GM12874 (cell line): ENCODE measurements around the gene ERF.

ENCODE experiments used
- CTCF ChIP-seq: IDR thresholded peaks from 2 replicates; pipeline ENCODE4 v1.5.1; 2011; ENCODE audit warnings: low read depth, mild to moderate bottlenecking, control low read depth, low read length, moderate library complexity; ENCODE audit not compliant: insufficient read depth

The ERF gene

DNA sequence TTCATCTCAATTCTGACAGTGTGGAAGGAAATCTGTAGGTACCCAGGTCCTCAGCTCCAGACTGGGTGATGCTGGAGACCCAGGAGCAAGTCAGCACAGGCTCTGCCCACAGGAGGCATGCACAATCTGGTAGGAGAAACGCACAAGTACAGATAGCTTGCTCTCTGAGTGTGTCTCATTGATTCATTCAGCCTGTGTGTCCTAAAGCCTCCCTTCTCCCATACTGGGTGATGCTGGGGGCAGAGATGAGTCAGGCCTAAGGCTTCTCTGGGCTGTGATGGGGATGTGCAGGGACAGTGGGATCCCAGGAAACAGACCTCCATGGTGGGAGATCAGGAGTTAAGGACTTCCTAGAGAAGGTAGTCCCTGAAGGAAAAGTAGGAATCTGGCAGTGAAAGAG, 28.0 kb downstream of the ERF start:
- TF ChIP-seq CTCF, result no peak

DNA sequence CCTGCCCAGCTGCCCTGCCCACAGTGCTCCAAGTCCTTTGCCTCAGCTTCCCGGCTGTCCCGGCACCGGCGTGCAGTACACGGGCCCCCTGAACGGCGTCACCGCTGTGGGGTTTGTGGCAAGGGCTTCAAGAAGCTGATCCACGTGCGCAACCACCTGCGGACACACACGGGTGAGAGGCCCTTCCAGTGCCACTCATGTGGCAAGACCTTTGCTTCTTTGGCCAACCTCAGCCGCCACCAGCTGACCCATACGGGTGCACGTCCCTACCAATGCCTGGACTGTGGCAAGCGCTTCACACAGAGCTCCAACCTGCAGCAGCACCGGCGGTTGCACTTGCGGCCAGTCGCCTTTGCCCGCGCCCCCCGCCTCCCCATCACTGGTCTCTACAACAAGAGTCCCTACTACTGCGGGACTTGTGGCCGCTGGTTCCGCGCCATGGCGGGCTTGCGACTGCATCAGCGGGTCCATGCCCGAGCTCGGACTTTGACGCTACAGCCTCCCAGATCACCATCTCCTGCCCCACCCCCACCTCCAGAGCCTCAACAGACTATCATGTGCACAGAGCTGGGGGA, 29.1 kb downstream of the ERF start:
- TF ChIP-seq CTCF, result no peak

DNA sequence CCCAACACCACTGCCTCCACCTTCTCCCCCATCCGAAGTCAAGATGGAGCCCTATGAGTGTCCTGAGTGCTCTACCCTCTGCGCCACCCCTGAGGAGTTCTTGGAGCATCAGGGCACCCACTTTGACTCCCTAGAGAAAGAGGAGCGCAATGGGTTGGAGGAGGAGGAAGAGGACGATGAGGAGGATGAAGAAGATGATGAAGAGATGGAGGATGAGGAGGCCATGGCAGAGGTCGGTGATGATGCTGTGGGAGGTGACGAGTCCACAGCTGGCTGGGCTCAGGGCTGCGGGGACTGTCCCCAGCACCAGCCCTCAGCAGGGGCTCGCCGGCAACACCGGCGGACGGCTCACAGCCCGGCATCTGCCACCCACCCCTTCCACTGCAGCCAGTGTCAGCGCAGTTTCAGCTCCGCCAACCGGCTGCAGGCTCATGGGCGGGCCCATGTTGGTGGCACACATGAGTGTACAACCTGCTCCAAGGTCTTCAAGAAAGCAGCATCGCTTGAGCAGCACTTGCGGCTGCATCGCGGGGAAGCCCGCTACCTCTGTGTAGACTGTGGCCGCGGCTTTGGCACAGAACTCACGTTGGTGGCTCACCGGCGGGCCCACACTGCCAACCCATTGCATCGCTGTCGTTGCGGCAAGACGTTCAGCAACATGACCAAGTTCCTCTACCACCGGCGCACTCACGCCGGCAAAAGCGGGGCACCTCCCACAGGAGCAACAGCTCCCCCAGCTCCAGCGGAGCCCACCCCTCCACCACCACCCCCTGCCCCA, 29.8 kb downstream of the ERF start:
- no peak for TF ChIP-seq CTCF

GRCh38 chr19:42220751-42221097, 34.2 kb downstream of the ERF start:
- no peak for TF ChIP-seq CTCF

DNA sequence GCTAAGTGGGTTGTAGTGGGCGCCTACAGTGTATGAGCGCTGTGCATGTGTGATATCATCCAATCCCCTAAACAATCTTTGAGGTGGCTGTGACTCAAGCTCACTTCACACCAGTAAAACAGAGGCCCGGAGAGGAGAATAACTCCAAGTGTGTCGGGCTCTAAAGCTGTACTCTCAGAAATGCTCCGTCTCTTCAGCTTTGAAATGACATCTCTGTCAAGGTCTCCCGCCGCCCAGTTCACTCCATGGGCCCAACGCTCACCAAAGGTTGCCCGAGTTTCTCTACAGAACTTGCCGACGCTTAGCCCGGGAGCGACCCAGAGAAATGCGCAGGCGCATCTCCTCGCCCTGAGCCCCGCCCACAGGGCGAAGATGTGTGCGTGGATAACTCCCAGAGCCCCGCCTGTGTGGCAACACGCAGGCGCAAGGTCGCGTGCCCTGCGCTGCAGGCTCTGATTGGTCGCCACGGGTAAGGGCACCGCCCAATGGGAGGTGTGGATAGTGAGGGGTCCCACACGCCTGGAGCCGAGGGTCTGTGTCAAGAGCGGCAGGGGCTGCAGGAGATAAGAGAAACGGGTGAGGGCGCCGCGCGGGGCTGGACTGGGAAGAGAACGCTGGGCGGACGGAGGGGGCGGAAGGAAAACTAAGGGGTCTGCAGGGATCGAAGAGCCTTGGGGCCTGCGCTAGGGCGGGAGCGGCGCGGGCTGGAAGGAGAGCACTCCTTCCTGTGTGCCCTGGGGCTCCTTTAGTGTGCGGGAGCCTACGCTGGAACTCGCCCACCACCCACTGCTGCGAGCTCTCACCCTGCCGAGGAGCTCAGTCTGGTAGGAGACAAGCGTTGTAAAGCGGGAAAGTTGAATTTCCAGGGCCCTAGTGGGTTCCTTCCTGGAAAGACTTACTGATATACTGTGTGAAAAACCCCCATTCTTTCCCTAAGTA, 34.8 kb downstream of the ERF start, which contains the start of gene ZNF526:
ZNF526 (plus strand) TSS at position 501 of the 939 bp plus-strand sequence. CDS start 4,092 bp downstream, outside the sequence.
- TF ChIP-seq CTCF, result no peak

DNA sequence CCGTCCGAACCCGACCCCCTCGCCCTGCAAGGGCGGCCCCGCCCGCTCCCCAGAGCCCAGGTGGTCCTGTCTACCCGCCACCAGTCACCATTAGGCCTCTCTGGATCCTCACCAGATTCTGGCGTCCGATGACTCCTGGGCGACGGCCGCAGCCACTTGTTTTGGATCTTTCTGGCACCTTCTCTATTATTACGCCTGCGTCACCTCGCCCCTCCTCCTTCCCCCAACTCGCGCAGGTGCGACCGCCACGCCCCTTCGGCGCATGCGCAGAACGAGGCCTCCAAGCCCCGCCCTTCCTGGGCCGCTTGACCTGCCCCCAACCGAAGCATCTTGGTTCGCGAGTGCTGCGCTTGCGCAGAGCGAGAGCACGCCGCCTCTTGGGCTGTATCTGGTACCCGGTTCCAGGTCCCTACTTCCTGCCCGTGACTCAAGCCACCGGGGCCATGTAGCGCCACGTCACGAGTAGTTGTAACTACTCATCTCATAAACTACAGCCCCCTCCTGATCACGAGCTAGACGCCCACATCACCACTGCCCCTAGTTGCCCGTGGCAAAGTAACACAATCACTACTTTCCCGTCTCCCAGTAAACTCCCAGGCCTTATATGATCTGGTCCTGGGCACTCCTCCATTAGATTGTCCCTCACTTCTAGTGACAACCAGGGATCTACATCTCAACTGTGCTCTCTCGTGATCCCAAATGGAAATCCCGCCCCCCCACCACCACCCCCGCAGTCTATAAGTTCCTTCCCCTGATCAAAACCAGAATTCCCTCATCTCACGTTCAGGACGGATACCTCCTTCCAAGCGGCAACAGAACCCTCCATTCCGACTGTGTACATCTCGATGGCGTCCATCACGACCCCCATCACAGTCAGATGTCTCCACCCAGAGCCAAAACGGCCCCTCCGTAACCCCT, 37.1 kb downstream of the ERF start, which contains the start of gene DEDD2:
DEDD2 (minus strand) TSS at position 158 of the 918 bp plus-strand sequence. CDS start 670 bp downstream, outside the sequence.
- no peak for TF ChIP-seq CTCF
